GM10847 (cell line): Measurements from ENCODE around the gene SOHLH1.

Source experiments
- POLR2A ChIP-seq: IDR thresholded peaks from 2 replicates; pipeline ENCODE4 v1.6.1; 2011; ENCODE audit not compliant: insufficient read length; ENCODE audit errors: extremely low read depth

SOHLH1 gene

GRCh38 chr9:135736979-135737839 is 37.9 kb upstream of the SOHLH1 start:
- no peak for TF ChIP-seq POLR2A

GRCh38 chr9:135736272-135736978 is 37.1 kb upstream of the SOHLH1 start:
- TF ChIP-seq POLR2A: no peak

- no peak for TF ChIP-seq POLR2A
Measured at GRCh38 chr9:135734616-135735144, 35.4 kb upstream of the SOHLH1 start.

- no peak for TF ChIP-seq POLR2A
Measured at GRCh38 chr9:135732569-135733257, 33.4 kb upstream of the SOHLH1 start.

GRCh38 chr9:135731454-135731853 is 32.2 kb upstream of the SOHLH1 start:
- TF ChIP-seq POLR2A: no peak

GRCh38 chr9:135729480-135729879 is 30.2 kb upstream of the SOHLH1 start:
- TF ChIP-seq POLR2A: no peak

GRCh38 chr9:135728436-135729110 is 29.3 kb upstream of the SOHLH1 start:
- no peak for TF ChIP-seq POLR2A

- no peak for TF ChIP-seq POLR2A
Measured at GRCh38 chr9:135727257-135727875, 28.1 kb upstream of the SOHLH1 start.

GRCh38 chr9:135726138-135726853 is 27.0 kb upstream of the SOHLH1 start:
- no peak for TF ChIP-seq POLR2A

- no peak for TF ChIP-seq POLR2A
Measured at GRCh38 chr9:135724186-135724787, 25.0 kb upstream of the SOHLH1 start.

GRCh38 chr9:135722365-135722764 is 23.1 kb upstream of the SOHLH1 start:
- TF ChIP-seq POLR2A: no peak

GRCh38 chr9:135719472-135719871 is 20.2 kb upstream of the SOHLH1 start:
- TF ChIP-seq POLR2A: no peak

- no peak for TF ChIP-seq POLR2A
Measured at GRCh38 chr9:135718616-135719015, 19.3 kb upstream of the SOHLH1 start.

GRCh38 chr9:135717410-135717809 is 18.1 kb upstream of the SOHLH1 start:
- no peak for TF ChIP-seq POLR2A

- TF ChIP-seq POLR2A: no peak
Measured at GRCh38 chr9:135716045-135716444, 16.8 kb upstream of the SOHLH1 start.
